OCI-LY7 (cell line): ENCODE measurements around the gene TRPM3.

Experiments used
- CTCF ChIP-seq: fragments of 200-600 bp; sonication (generic); conservative IDR thresholded peaks from 2 replicates; pipeline ENCODE4 v1.5.1; 2014; ENCODE audit warnings: mild to moderate bottlenecking, antibody characterized with exemption, low read length, moderate library complexity, mixed read lengths
- EZH2phosphoT487 ChIP-seq: fragments of 200-600 bp; sonication (generic); IDR thresholded peaks from 2 replicates; pipeline ENCODE4 v1.6.1; 2018; ENCODE audit warnings: low read depth, borderline replicate concordance, mild to moderate bottlenecking, mixed run types, antibody characterized with exemption, low read length, moderate library complexity, mixed read lengths

- no peak for TF ChIP-seq CTCF
- TF ChIP-seq EZH2phosphoT487 = no peak
These were observed 186.8 kb downstream of the TRPM3 start for GRCh38 chr9:70934642-70935041.
